HG02759 (cell line): ENCODE results near the gene TSEN2.

ENCODE experiments used
- ATAC-seq: cut with Tn5 transposase; IDR thresholded peaks from one replicate; pipeline ENCODE4 v1.9.1; 2021; ENCODE audit warnings: mild to moderate bottlenecking, moderate library complexity; ENCODE audit not compliant: unreplicated experiment

Gene TSEN2

DNA sequence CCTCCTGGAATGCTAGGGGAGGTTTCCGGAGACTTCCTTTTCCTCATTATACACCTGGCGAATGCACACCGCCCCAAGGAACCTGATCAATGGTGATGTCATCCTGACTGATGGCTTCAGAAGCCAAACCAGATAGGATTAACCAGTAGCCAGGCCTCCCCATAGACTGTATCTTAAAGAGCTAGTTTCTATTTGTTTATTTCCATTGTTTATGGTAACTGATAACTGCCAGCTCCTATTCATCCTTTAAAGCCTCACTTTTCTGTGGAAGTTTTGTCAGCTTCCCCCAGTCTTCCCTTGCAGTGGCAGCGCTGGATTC lies 61.2 kb downstream of the TSEN2 start, which contains the start of gene MKRN2OS:
TSS of gene MKRN2OS (minus strand) at position 27 of the 319 bp plus-strand sequence. CDS start 35 bp downstream, outside the sequence.
- no peak for ATAC-seq

DNA sequence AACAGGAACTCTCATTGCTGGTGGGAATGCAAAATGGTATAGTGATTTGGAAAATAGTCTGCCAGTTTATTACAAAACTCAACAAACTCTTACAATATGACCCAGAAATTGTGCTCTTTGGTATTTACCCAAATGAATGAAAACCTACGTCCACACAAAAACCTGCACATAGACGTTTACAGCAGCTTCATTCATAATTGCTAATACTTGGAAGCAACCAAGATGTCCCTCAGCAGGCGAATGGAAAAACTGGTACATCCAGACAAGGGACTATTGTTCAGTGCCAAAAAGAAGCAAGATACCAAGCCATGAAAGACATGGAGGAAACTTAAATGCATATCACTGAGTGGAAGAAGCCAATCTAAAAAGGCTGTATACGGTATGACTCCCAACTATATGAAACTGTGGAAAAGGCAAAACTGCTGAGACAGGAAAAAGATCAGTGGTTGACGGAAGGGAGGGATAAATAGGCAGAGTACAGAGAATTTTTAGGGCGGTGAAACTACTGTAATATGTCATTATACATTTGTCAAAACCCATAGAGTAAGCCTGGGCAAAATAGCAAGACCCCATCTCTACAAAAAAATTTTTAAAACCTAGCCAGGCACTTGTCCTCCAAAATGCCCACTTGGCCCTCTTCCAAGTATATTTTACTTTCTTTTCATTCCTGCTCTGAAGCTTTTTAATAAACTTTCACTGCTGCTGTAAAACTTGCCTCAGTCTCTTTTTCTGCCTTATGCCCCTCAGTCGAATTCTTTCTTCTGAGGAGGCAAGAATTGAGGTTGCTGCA lies 65.9 kb downstream of the TSEN2 start:
- ATAC-seq: no peak

DNA sequence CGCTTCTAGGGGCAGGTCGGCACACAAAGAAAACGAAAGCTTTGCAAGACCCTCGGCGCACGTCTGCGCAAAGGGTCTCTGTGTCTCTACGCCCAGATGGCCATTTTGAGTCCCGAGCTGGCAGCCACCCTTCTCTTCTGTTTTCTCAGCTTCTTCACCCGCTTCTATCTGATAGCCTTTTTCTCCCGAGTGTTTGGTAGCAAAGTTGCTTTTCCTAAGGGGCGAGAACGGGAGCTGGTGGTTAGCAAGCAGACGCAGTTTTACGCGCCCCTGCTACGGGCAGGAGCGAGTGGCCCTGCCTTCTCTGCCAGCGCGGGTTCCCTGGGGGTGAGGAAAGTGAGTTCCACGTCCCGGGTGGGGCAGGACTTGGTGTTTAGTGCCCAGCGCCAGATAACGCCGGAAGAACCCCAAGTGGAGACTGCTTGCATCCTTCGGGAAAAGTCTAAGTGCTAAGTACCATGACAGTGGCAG lies 69.7 kb downstream of the TSEN2 start:
- no peak for ATAC-seq

DNA sequence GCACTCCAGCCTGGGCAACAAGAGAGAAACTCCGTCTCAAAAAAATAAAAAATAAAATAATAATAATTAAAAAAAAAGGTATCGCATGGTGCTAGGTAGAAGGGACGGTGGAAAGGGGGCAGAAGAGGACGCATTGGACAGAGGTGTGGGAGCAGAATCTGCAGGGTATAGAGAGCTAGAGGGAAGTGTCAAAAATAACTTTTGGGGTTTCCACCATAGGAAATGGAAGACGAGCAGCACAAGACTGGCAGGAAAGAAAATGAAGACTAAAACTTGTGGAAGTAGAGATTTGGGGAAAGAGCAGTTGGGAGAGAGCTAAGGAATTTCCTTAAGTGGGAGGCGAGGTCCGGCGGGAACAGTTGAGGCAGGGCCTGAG lies 72.0 kb downstream of the TSEN2 start:
- no peak for ATAC-seq

DNA sequence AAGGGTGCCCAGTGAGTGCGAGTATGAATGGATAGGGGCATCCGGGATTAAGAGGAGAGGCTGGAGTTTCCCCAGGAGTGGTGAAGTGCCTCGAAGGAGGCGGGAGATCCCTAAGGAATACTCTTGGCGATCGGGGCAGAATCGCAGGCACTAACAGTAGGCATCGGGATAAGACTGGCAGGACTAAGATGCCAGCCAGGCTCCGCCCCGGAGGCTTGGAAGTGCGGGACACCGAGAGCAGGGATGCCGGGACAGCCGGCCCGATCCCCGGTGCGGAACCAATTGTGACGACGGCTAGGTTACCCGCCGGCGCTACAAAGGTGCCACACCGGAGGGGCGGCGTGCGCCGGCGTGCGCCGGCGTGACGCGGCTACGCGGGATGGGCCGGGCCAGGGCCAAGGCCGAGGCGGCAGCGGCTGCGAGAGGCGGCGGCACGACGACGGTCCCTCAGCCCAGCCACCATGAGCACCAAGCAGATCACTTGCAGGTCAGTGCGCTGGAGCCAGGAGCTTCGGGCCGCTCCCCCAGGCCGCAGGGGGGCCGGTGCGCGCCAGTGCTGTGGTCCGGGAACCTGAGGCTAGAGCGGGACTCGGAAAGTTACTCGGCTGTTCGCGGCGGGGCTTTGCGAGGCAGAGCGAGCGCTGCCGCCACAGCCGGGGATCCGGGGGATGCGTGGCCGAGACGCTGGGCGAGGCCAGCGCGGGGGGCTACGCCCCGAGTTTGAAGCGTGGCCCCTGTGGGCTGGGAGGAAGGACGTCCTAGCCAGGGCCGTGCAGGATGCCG lies 72.6 kb downstream of the TSEN2 start, which contains the start of gene MKRN2:
TSS of gene MKRN2 (plus strand) at position 398 of the 783 bp plus-strand sequence. CDS start at position 462, 64 bp downstream.
- ATAC-seq: peak; percentile 89

DNA sequence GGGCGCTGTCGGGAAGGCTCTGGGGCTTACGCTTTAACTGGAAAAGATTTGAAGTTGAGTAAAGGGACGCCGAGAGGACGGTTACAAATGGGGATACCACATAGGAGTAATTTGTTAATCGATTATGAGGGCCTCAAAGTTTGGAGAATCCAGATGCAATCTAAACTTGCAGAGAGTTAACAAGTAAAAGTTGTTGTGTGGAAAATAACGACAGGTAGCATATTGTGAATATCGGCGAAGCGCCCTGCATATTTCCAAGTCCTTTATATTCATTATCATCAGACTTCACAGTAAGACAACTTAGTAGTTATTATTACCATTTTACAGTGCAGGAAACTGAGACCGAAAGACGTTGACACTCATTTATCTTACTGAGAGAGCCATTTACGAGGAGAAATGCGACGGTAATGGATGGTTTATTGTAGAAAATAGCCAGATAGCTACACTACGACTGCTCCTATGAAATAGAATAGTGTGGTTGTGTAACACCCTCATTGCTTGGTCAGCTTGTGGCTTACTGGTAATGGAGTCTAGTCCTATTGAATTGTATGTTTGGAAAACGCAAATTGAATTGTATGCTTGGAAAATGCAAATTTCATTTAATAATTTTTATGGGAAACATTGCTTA lies 73.3 kb downstream of the TSEN2 start:
- no peak for ATAC-seq

DNA sequence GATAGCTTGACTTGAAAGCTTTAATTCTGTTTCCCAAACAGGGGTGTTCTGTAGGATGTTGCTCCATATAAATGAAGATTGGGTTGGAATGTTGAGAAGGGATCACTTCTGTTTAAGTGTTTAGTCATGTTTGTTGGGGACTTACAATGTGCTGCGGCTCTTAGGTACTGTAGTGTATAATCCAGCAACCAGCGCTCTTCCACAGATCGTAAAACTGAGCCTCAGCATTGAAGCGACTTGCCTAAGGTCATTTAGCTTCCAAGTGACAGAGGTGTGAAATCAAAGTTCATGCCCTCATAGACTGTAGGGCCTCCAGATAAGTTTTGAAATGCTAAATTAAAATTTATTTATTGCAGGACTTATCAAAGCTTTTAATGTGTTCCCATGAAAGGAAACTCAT lies 74.4 kb downstream of the TSEN2 start:
- ATAC-seq: no peak

DNA sequence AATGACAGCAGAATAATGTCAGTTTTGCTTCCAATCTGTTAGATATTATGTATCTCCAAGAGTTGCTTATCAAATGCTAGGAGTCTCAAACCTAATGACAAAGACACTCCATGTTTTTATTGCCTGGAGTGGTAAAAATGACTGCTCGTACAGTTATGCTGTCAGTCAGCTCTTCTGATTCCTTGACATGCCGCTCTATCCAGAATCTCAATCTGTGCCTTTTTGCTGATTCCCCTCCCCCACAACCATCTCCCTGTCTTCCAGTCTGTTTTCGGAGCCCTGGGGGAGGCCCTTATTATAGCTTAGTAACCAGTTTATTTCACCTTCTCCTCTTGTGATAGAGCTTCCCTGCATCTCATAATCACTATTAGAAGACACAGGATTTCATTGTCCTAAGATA lies 75.2 kb downstream of the TSEN2 start:
- ATAC-seq: no peak

DNA sequence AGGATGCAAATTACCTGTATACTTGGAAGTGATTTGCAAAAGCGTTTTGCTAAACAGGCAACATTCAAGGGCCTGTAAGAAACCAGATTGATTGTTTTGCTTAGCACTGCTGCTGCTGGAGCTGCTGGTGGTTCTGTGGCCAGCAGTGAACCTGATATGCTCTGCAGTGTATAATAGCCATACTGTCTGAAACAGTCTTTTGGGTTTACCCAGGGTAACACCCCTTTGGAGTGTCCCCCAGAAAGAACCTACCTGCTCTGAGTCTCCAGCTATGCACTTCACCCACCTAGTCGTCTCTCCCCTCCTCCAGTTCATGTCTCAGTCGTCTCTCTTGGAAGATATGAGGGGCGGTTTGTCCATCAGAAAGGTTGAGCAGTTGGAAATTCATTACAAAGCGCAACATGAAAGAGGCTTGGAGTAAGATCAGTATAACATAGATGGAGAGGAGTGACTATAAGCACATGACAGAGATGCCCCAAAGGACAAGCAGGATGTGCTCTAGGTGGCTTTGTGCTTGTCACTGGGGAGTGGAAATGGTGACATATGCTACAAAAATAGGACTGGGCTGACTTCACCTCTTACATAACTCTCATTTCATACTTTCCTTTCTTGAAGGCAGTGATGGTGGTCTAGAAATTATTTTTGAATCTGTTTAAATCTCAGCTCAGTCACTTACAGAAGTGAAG lies 76.4 kb downstream of the TSEN2 start:
- ATAC-seq: peak; percentile 34

DNA sequence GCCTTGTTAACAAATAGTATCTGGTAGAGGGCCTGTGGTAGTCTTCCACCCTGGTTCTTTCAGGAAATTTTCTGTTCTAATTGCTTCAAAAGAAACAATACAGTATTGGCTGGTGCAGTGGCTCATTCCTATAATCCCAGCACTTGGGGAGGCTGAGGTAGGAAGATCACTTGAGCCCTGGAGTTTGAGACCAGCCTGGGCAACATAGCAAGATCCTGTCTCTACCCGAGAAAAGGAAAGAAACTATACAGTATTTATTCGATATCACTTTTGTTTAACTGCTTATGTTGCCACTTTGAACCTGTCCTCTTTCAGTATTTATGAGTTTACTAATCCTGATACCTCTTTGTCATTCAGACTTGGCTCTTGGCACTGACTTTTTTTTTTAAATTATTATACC lies 77.1 kb downstream of the TSEN2 start:
- ATAC-seq: no peak

DNA sequence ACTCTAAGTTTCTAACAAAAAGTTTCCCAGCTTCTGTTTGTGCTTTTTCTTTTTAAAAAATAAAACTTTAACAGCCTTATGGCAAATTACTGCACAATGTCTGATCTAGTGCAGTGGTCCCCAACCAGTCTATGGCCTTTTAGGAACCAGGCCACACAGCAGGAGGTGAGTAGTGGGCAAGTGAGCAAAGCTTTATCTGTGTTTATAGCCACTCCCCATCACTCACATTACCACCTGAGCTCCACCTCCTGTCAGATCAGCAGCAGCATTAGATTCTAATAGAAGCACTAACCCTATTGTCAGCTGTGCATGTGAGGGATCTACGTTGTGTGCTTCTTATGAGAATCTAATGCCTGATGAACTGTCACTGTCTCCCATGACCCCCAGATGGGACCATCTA lies 78.2 kb downstream of the TSEN2 start:
- no peak for ATAC-seq

DNA sequence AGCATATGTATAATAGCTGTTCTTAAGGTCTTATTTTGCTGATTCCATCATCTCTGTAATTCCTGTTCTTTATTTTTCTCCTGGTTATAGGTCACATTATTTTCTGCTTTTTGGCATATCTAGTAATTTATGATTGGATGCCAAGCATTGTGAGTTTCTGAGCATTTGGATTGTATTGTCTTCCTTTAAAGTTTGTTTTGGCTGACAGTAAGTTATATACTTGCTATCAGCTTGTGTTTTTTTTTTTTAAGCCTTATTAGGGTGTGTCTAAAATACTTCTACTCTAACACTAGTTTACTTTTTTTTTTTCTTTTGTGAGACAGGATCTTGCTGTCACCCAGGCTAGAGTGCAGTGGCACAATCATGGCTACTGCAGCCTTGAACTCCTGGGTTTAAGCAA lies 82.7 kb downstream of the TSEN2 start:
- ATAC-seq: no peak

DNA sequence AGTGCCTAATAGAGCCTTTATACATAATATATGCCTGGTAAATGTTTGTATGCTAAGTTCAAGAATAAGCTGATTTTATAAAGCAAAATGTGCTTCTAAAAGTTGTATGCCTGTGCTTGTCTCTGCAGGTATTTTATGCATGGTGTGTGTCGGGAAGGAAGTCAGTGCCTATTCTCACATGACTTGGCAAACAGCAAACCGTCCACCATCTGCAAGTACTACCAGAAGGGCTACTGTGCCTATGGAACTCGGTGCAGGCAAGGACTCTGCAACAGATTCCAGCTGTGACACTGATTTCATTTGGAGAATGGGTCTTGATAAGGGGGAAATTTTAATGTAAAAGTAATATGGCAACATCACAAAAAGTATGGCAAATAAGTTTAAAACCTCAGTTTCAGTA lies 84.5 kb downstream of the TSEN2 start:
- no peak for ATAC-seq

DNA sequence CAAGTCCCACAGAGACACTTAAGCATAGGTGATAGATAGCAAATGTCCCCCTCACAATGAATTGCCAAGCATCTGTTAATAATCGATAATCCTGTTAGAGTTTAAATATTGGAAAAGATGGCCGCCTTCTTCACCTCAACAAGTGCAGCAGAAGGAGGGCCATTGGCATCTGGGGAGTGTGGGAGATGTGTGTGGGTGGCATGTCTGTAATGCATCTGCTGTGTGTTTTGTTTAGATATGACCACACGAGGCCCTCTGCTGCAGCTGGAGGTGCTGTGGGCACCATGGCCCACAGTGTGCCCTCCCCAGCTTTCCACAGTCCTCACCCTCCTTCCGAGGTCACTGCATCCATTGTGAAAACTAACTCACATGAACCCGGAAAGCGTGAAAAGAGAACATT lies 85.6 kb downstream of the TSEN2 start:
- ATAC-seq: no peak

DNA sequence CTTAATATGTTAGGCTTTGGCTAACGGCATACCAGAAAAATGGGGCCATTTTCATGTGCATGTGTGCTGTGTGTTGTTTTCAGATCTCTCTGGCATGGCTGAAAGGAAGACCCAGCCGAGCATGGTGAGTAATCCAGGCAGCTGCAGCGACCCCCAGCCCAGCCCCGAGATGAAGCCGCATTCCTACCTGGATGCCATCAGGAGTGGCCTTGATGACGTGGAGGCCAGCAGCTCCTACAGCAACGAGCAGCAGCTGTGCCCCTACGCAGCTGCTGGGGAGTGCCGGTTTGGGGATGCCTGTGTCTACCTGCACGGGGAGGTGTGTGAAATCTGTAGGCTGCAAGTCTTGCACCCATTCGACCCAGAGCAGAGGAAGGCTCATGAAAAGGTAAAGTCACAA lies 87.7 kb downstream of the TSEN2 start:
- no peak for ATAC-seq

DNA sequence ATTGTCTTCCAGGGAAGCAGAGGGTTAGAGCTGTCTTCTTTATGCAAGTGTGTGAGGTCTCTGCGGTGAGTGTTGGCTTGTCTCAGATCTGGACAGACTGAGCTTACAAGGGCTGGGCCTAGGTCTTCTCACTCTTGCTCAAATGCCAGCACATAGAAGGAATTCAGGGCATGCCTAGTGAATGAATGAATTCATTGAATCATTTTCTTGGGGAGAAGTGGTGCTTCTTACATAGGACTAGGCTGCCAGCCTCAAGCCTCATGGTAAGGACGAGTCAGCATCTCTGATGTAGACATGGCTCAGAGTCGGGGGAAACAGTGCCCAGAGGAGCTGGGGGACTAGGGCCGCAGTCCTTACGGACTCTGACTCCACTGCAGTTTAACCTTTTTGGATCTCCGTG lies 89.9 kb downstream of the TSEN2 start:
- ATAC-seq: no peak

DNA sequence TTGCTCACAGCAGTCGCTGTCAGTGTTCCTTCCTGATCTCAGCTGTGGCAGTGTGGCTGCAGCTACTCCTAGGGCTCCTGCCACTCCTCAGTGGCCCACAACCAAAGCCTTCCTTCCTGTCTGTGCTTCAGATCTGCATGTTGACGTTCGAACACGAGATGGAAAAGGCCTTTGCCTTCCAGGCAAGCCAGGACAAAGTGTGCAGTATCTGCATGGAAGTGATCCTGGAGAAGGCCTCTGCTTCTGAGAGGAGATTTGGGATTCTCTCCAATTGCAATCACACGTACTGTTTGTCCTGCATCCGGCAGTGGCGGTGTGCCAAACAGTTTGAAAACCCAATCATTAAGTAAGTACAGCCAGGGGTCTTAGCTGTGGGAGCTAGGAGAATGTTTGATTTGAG lies 90.4 kb downstream of the TSEN2 start:
- ATAC-seq: no peak

DNA sequence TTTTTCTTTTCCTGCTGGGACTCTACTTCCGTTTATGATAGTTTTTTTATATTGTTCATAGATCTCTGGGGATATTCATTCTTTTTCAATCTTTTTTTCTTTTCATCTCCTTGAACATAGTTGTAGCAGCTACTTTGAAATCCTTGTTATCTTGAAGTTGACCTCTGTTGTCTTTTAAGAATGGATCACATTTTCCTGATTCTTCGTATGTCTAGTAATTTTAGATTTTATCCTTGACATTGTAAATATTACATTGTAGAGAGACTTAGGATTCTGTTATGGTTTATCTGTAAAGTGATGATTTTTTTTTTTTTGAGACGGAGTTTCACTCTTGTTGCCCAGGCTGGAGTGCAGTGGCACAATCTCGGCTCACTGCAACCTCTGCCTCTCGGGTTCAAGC lies 93.1 kb downstream of the TSEN2 start:
- ATAC-seq: no peak

DNA sequence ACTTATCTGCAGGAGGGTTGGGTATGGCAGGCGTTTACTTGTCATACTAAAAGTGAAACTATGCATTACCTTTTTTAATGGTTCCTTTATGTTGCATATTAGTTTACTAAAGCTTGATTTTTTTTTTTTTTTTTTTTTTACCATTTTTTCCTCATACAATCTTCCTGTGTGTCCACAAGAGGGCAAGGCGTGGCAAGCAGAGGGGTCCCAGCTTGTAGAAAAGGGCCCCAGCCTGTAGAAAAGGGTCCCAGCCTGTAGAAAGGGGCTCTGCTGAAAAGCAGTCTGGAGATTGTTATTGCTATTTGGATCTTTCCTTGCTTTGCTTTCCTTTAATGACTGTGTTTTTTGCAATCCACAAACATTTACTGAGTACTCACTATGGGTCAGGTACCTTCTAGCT lies 94.5 kb downstream of the TSEN2 start:
- ATAC-seq: no peak

DNA sequence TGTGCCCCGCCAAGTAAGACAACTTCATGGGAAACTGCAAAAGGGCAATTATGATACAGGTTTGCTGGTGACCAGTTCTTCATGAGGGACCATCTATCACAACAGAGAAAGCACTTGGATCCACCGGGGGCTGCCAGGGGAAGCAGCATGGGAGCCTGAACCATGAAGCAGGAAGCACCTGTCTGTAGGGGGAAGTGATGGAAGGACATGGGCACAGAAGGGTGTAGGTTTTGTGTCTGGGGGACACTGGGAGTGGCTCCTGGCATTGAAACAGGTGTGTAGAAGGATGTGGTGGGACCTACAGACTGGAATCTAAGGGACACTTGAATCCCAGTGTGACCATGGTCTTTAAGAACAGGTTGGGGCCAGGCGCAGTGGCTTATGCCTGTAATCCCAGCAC lies 95.2 kb downstream of the TSEN2 start:
- no peak for ATAC-seq

DNA sequence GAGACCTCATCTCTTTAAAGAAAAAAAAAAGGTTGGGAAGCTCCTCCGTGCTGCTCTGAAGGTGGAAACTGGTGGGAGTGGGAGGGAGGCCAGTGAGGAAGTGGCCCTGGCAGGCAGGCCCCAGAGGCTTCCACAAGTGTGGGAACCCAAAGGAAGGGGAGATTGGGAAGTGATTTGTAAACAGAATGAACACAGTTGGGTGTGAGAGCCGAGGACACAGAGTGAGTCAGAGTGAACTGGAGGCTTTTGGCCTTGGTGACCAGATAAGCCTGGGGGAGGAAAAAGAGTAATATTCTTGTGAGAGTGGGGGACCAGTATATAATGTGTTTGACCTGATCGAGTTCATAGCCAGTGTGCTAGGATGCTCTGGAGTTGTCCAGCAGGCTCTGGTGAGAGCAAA lies 95.6 kb downstream of the TSEN2 start:
- ATAC-seq: no peak
